ENCODE measurements around the gene DKKL1.

Gene DKKL1

DNA sequence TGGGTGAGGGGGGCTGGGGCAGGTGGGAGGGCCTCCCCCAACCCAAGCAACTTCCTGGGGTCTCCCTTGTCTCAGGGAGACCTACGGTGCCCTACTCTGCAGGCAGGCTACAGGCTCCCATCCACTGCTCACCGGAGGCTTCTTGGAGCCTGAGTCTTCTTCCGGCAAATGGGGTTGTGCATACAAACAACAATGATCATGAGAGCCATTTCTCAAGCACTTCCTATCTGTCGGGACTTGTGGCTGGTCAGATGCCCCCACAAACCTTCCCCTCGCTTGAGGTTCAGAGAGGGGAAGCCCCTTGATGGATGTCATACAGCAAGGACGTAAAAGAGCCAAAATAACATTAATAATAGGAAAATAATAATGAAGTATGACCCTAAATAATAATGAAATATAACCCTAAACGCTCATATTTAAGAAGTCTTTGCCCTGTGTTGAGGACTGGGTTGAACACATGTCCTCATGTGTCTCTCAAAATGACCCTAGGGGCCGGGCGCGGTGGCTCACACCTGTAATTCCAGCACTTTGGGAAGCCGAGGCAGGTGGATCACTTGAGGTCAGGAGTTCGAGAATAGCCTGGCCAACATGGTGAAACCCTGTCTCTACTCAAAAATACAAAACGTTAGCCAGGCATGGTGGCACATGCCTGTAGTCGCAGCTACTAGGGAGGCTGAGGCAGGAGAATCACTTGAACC, 27.7 kb upstream of the DKKL1 start:
- no peak overlapping the region for H3K4me3 ChIP-seq (ENCODE audit: low read depth, low read length)
- TF ChIP-seq, protein P1, sequence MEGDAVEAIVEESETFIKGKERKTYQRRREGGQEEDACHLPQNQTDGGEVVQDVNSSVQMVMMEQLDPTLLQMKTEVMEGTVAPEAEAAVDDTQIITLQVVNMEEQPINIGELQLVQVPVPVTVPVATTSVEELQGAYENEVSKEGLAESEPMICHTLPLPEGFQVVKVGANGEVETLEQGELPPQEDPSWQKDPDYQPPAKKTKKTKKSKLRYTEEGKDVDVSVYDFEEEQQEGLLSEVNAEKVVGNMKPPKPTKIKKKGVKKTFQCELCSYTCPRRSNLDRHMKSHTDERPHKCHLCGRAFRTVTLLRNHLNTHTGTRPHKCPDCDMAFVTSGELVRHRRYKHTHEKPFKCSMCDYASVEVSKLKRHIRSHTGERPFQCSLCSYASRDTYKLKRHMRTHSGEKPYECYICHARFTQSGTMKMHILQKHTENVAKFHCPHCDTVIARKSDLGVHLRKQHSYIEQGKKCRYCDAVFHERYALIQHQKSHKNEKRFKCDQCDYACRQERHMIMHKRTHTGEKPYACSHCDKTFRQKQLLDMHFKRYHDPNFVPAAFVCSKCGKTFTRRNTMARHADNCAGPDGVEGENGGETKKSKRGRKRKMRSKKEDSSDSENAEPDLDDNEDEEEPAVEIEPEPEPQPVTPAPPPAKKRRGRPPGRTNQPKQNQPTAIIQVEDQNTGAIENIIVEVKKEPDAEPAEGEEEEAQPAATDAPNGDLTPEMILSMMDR (IDR thresholded peaks at IDR 0.05; ENCODE audit: low read depth, low read length): no peak

GRCh38 chr19:49336482-49337266, 27.0 kb upstream of the DKKL1 start:
- TF ChIP-seq, protein P1 (IDR thresholded peaks at IDR 0.05; ENCODE audit: low read depth, low read length): no peak
- H3K4me3 ChIP-seq (ENCODE audit: low read depth, low read length): no peak overlapping the region

DNA sequence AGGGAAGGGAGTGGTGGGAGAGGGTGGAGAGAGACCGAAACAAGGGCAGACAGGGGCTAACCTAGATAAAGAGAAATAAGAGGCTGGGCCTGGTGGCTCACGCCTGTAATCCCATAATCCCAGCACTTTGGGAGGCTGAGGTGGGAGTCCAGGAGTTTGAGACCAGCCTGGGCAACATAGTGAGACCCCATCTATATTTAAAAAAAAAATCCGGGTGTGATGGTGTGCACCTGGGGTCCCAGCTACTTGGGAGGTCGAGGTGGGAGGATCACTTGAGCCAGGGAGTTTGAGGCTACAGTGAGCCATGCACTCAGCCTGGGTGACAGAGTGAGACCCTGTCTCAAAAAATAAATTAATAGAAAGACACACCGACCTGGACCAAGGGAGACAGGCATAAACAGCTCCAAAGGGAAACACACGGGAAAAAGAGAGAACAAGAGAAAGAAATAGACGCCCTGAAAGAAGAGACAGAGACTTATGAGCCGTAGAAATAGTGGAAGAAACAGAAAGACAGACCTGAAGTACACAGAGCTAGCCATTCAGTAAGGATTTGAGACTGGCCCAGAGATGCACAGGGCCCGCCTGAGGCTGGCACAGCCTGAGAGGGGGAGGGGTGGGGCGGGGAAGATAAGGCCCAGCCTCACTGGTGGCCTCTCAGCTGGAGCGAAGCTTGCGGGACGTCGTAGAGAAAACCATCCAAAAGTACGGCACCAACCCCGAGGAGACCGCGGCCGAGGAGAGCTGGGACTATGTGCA, 26.2 kb upstream of the DKKL1 start:
- TF ChIP-seq, protein P1 (IDR thresholded peaks at IDR 0.05; ENCODE audit: low read depth, low read length): no peak
- no peak overlapping the region for H3K4me3 ChIP-seq (ENCODE audit: low read depth, low read length)

DNA sequence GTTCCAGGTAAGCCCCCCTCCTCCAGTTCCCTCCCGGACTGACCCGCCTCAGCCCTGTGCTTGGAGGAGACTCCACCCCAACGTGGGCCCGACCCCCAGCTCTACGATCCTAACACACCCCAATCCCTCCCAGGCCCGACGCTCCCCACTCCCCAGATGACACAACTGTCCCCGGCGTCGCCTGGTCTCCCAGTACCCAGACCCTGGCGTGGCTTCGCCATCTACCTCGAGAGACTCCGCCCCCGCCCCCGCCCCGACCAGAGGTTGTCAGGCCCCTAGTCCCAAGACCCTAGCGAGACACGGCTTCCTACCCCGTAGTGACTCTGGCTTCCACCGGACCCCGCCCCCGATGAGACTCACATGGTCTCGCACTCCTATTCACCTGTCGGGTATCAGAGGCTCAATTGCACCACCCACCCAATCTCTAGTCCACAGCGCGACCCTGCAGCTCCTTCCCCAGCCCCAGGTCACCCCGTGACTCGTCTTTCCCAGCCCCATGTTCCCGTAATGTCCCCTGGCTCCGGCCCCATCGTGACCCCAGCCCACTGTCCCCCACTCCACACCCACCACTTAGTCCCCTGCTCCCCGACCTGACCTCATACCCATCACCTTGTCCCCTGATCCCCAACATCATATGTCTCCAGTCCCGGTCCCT, 25.5 kb upstream of the DKKL1 start:
- H3K4me3 ChIP-seq (ENCODE audit: low read depth, low read length): no peak overlapping the region
- TF ChIP-seq, protein P1 (IDR thresholded peaks at IDR 0.05; ENCODE audit: low read depth, low read length): no peak

DNA sequence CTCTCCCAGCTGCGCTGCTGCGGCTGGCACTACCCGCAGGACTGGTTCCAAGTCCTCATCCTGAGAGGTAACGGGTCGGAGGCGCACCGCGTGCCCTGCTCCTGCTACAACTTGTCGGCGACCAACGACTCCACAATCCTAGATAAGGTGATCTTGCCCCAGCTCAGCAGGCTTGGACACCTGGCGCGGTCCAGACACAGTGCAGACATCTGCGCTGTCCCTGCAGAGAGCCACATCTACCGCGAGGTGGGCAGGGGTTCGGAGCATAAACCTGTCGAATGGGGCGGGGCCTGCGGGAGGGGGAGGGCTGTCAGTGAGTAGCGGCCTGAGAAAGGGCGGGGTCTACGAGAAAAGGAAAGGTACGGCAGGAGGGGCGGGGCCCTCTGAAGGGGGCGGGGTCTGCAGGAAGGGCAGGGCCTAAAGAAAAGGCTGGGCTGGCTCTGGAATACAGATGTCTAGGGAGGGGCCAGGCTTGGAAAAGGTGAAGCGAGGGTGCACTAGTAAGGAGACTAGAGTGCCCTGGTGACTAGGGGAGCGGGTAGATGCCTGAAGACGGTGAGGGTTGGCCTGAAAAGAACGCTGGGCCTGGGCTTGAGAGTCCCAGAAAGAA, 24.9 kb upstream of the DKKL1 start:
- no peak overlapping the region for H3K4me3 ChIP-seq (ENCODE audit: low read depth, low read length)
- TF ChIP-seq, protein P1 (IDR thresholded peaks at IDR 0.05; ENCODE audit: low read depth, low read length): no peak

DNA sequence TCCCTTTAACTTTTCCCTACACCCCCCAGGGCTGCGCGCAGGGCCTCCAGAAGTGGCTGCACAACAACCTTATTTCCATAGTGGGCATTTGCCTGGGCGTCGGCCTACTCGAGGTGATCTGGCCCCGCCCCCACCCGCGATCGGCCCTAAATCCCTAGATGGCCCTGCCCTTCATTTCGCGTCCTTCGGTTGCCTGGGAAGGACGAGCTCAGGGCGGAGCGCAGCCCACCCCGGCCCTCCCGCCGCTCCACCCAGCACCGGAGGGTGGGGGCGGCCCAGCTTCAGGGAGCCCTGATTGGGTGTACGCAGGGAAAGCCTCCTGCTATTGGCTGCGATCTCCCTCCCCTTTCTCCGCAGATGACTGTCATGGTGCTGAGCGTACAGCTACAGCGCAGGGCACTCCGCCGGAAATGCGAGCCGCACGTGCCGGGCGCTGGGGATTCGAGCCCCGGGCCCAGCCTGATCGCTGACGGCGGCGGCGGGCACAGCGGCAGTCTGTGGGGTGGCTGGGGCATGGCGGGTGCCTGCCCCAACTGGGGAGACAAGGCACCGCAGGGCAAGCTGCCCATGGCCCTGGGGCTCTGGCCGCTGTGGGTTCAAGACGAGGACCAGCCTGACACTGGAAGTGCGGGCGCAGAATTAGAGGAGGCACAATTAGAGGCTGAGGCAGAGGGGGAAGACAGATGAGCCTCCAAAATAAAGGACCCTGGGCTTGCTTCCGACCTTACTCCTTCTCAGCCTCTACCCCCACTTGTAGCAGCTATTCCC, 24.2 kb upstream of the DKKL1 start:
- H3K4me3 ChIP-seq (ENCODE audit: low read depth, low read length): no peak overlapping the region

More for the DNA sequence above, 24.2 kb upstream of the DKKL1 start:
- TF ChIP-seq, protein P1 (IDR thresholded peaks at IDR 0.05; ENCODE audit: low read depth, low read length): no peak
